Activated CD4-positive, alpha-beta memory T cell treated with anti-CD3 and anti-CD28 coated beads for 36 hours (primary cell): Measurements from ENCODE around the gene WDR90. TPM values are rescaled to one million over a fixed set of nuclear protein-coding genes. Genes with fewer than 3 reads are reported as not detected.

Experiments used
- CTCF ChIA-PET: fragments of 350-600 bp; sonication (Branson Sonifier 250); formaldehyde crosslinking; loops from one replicate; lab custom pipeline; 2021; ENCODE audit warnings: antibody characterized with exemption, inconsistent platforms; lab: Charles Lee
- POLR2A ChIA-PET: fragments of 350-600 bp; sonication (Branson Sonifier 250); formaldehyde crosslinking; loops from one replicate; lab custom pipeline; 2021; ENCODE audit warnings: antibody characterized with exemption; lab: Charles Lee
- DNase-seq: peaks from one replicate; pipeline ENCODE4 v3.0.0-alpha.2; 2020
- H3K27ac Mint-ChIP-seq: one replicate; pipeline ENCODE4 v1.8.0; 2021; ENCODE audit warnings: mixed read lengths
- H3K27me3 Mint-ChIP-seq: one replicate; pipeline ENCODE4 v1.8.0; 2021; ENCODE audit warnings: mixed read lengths
- H3K36me3 Mint-ChIP-seq: one replicate; pipeline ENCODE4 v1.8.0; 2021; ENCODE audit warnings: mixed read lengths
- H3K4me1 Mint-ChIP-seq: one replicate; pipeline ENCODE4 v1.8.0; 2021; ENCODE audit warnings: low read depth, mixed read lengths
- H3K4me3 Mint-ChIP-seq: one replicate; pipeline ENCODE4 v1.8.0; 2021; ENCODE audit warnings: mild to moderate bottlenecking, mixed read lengths
- H3K9me3 Mint-ChIP-seq: one replicate; pipeline ENCODE4 v1.8.0; 2021; ENCODE audit warnings: mixed read lengths
- intact Hi-C: fragments of 100-400 bp; cut with micrococcal nuclease; formaldehyde crosslinking; loops from one replicate; pipeline ENCODE4 v1.15.1; 2023
- total RNA-seq, 2 experiments: library from RNA; stranded (reverse); gene quantifications; one replicate each; pipeline ENCODE4 v1.2.3, GENCODE V29; 2021

Gene WDR90
- total RNA-seq, 2 experiments from 2014 or later = 52.8 to 58.2 TPM

- ChIA-PET POLR2A (interaction anchor here (0.7 to 2.2 kb wide), 9 partner anchors 11 to 673 kb away, joined by 3 to 16 read pairs (median 3); partner anchors contain the start of genes CAPN15 and WDR90), CTCF (interaction anchor here (0.8 to 2.0 kb wide), 7 partner anchors 12 to 210 kb away, joined by 3 to 13 read pairs (median 5); partner anchors contain the start of genes RAB11FIP3 and WDR90)
- Mint-ChIP-seq H3K9me3 (no peaks in the 10 kb centered on the region), H3K4me3 (peak overlapping the region; percentile 90), H3K27me3 (peaks cover 3% of the 10 kb centered on the region), H3K27ac (no peak overlapping the region), H3K4me1 (peaks cover 5% of the 10 kb centered on the region), H3K36me3 (peaks cover 4% of the 10 kb centered on the region)
- DNase-seq = peak; percentile 31
- intact Hi-C loops = loop anchor here (1.0 to 5.0 kb wide), 5 partner anchors 46 to 234 kb away; partner anchors contain the start of genes DECR2 and JMJD8
These were observed 13.5 kb upstream of the WDR90 start for GRCh38 chr16:635573-636205.

GRCh38 chr16:636206-637080 lies 12.7 kb upstream of the WDR90 start, which contains the start of gene METTL26:
TSS of gene METTL26 (minus strand) at chr16:636305. CDS start at chr16:636290, 15 bp downstream.
- Mint-ChIP-seq H3K27me3 (peaks cover 3% of the 10 kb centered on the region), H3K36me3 (peaks cover 4% of the 10 kb centered on the region), H3K27ac (peak within 1 kb of the TSS; percentile 89), H3K4me3 (peak within 1 kb of the TSS; percentile 90), H3K9me3 (no peaks in the 10 kb centered on the region), H3K4me1 (peaks cover 5% of the 10 kb centered on the region)
- intact Hi-C loops = loop anchor here (1.0 to 5.0 kb wide), 5 partner anchors 47 to 235 kb away; partner anchors contain the start of genes DECR2 and JMJD8
- ChIA-PET CTCF (interaction anchor here (0.8 to 2.0 kb wide), 8 partner anchors 12 to 211 kb away, joined by 3 to 13 read pairs (median 4); partner anchors contain the start of genes RAB11FIP3 and WDR90), POLR2A (interaction anchor here (0.7 to 2.2 kb wide), 10 partner anchors 12 to 672 kb away, joined by 3 to 16 read pairs (median 3); partner anchors contain the start of genes CAPN15 and WDR90)
- peak; percentile 96 for DNase-seq

DNA sequence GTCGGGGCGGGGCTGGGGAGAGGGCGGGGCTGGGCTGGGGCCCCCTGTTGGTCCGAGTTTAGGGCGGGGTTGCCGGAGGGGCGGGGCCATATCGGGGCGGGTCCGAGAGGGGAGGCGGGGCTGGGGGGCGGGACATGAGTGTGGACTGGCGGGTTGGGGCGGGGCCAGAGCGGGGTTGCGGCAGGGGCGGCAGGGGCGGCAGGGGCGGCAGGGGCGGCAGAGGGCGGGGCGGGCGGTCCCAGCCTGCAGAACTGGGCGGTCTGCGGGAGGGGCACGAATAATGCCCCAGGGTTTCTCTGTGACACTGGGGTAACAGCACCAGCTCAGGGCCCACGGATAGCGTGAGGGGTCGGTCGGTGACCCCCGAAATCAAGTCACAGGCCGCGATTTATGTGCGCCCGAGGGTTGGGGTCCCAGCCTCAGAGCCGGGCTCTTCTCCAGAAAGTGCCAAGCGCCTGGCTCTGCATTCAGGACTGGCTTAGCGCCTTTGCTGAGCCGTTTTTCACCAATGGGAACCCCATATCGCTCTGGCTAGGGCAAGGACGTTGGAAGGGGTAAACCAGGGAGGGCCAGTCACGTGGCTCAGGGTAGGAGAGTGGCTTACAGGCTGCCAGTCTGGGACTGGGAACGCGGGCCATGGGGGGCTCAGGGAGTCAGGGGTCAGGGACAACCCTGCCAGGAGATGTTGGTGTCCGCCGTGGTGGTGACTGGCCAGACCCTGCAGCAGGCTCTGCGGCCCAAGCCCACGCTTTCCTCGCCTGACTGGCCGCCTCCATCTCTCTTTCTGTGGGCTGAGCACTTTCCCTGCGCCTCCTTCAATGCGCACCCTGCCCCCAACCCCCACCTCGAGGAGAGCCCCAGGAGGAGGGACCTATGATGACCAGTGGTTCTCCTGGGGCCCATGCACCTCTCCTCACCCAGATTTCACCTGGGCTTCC lies 11.8 kb upstream of the WDR90 start:
- intact Hi-C loops = loop anchor here (2.0 to 5.0 kb wide), 2 partner anchors 47 to 100 kb away; partner anchors contain the start of gene JMJD8
- peak; percentile 93 for DNase-seq
- no peaks in the 10 kb centered on the region for H3K9me3 Mint-ChIP-seq
- peak overlapping the region; percentile 90 for H3K4me3 Mint-ChIP-seq
- H3K36me3 Mint-ChIP-seq = peaks cover 4% of the 10 kb centered on the region
- H3K27me3 Mint-ChIP-seq = peaks cover 3% of the 10 kb centered on the region
- H3K27ac Mint-ChIP-seq = peak overlapping the region; percentile 89
- H3K4me1 Mint-ChIP-seq = peaks cover 5% of the 10 kb centered on the region
- CTCF ChIA-PET = interaction anchor here (1.1 to 2.0 kb wide), 7 partner anchors 11 to 212 kb away, joined by 3 to 13 read pairs (median 5); partner anchors contain the start of genes RAB11FIP3 and WDR90
- POLR2A ChIA-PET = interaction anchor here (0.6 to 2.2 kb wide), 6 partner anchors 11 to 671 kb away, joined by 3 to 16 read pairs (median 3); partner anchors contain the start of genes RAB40C and WDR90

- POLR2A ChIA-PET = interaction anchor here (0.6 to 0.9 kb wide), 2 partner anchors 48 to 401 kb away, joined by 3 read pairs; partner anchors contain the start of gene RAB40C
- intact Hi-C loops = loop anchor here (5.0 kb wide), 1 partner anchor 99 kb away; no protein-coding TSS in a partner anchor
These were observed 11.1 kb upstream of the WDR90 start for GRCh38 chr16:638034-638543.

GRCh38 chr16:638836-639235 lies 10.3 kb upstream of the WDR90 start:
- Mint-ChIP-seq H3K27ac (no peak overlapping the region), H3K4me1 (peaks cover 10% of the 10 kb centered on the region), H3K9me3 (no peaks in the 10 kb centered on the region), H3K27me3 (peaks cover 3% of the 10 kb centered on the region), H3K36me3 (peaks cover 4% of the 10 kb centered on the region), H3K4me3 (no peak overlapping the region)
- ChIA-PET POLR2A (no interaction called here), CTCF (interaction anchor here (0.9 to 1.6 kb wide), 2 partner anchors 9 to 12 kb away, joined by 3 to 6 read pairs; no protein-coding TSS in a partner anchor)
- intact Hi-C loops = loop anchor here (5.0 kb wide), 1 partner anchor 98 kb away; no protein-coding TSS in a partner anchor
- no peak for DNase-seq

More at GRCh38 chr16:638034-638543, 11.1 kb upstream of the WDR90 start:
- peaks cover 7% of the 10 kb centered on the region for H3K4me1 Mint-ChIP-seq
- no peak overlapping the region for H3K27ac Mint-ChIP-seq
- H3K27me3 Mint-ChIP-seq = peaks cover 3% of the 10 kb centered on the region
- CTCF ChIA-PET = interaction anchor here (0.9 to 1.6 kb wide), 2 partner anchors 10 to 13 kb away, joined by 3 to 6 read pairs; no protein-coding TSS in a partner anchor
- no peak overlapping the region for H3K4me3 Mint-ChIP-seq
- H3K9me3 Mint-ChIP-seq = no peaks in the 10 kb centered on the region
- peaks cover 4% of the 10 kb centered on the region for H3K36me3 Mint-ChIP-seq
- DNase-seq = no peak

DNA sequence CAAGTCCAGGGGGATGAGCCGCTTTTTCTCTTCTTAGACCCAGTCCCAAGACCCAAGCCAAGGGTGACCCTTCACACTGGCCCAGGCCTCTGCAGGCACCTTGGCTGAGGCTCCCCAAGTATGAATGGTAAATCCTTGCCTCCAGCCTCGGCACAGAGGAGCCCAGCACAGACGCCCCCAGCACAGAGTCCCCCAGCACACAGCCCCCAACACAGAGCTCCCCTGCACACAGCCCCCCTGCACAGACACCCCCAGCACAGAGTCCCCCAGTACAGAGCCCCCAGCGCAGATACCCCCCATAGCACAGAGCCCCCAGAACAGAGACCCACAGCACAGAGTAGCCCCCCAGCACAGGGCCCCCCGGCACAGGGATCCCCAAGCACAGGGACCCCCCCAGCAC lies 8.6 kb upstream of the WDR90 start:
- POLR2A ChIA-PET = no interaction called here
- no peak overlapping the region for H3K27ac Mint-ChIP-seq
- peaks cover 3% of the 10 kb centered on the region for H3K27me3 Mint-ChIP-seq
- DNase-seq = no peak
- H3K4me1 Mint-ChIP-seq = peaks cover 11% of the 10 kb centered on the region
- H3K4me3 Mint-ChIP-seq = no peak overlapping the region
- CTCF ChIA-PET = interaction anchor here (1.3 kb wide), 1 partner anchor 8 kb away, joined by 3 read pairs; the partner anchor contains the start of gene WDR90
- H3K9me3 Mint-ChIP-seq = no peaks in the 10 kb centered on the region
- intact Hi-C loops = no loop called here
- peaks cover 4% of the 10 kb centered on the region for H3K36me3 Mint-ChIP-seq

DNA sequence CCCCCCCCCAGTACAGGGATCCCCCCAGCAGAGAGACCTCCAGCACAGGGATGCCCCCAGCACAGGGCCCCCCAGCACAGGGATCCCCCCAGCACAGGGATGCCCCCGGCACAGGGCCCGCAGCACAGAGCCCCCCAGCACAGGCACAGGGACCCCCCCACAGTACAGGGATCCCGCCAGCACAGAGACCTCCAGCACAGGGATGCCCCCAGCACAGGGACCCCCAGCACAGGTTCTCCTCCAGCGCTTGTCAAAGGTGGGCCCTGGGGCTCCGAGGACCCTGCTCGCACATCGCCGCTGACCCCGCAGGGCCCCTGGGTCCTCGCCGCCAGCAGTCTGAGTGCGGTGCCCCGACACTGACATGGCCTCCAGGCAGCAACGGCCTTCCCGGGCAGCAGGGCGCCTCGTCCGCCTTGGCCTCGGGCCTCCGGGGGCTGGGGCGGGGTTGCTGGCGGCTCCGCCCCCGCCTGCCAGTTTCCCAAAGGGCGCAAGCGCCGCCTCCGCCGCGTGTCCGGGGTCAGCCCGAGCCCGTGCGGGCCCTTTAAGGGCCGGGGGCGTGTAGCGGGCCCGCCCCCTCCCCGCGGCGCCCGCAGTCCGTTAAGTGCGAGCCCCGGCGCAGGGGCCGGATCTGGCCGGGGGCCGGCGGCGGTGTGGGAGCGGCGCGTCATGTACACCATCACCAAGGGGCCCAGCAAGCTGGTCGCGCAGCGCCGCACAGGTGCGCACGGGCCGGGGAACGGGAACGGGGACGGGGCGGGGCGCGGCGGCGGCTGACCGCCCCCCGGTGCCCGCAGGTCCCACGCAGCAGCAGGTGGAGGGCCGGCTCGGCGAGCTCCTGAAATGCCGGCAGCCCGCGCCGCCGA lies 7.6 kb upstream of the WDR90 start, which contains the start of gene MCRIP2:
Gene MCRIP2 (plus strand): TSS at position 503 of the 863 bp plus-strand sequence. CDS start 164 bp downstream, at position 667.
- peaks cover 3% of the 10 kb centered on the region for H3K27me3 Mint-ChIP-seq
- peaks cover 3% of the 10 kb centered on the region for H3K36me3 Mint-ChIP-seq
- no peak within 1 kb of the TSS for H3K27ac Mint-ChIP-seq
- POLR2A ChIA-PET = interaction anchor here (0.7 to 1.0 kb wide), 2 partner anchors 34 to 63 kb away, joined by 3 read pairs; partner anchors contain the start of gene RHBDL1
- peaks cover 11% of the 10 kb centered on the region for H3K4me1 Mint-ChIP-seq
- peak; percentile 82 for DNase-seq
- H3K9me3 Mint-ChIP-seq = no peaks in the 10 kb centered on the region
- intact Hi-C loops = no loop called here
- H3K4me3 Mint-ChIP-seq = peak within 1 kb of the TSS; percentile 73
- CTCF ChIA-PET = no interaction called here

- Mint-ChIP-seq H3K27ac (no peak overlapping the region), H3K9me3 (no peaks in the 10 kb centered on the region), H3K36me3 (no peaks in the 10 kb centered on the region), H3K27me3 (no peaks in the 10 kb centered on the region), H3K4me1 (peaks cover 15% of the 10 kb centered on the region), H3K4me3 (peak overlapping the region; percentile 73)
- DNase-seq = peak; percentile 49
- CTCF ChIA-PET = no interaction called here
- POLR2A ChIA-PET = interaction anchor here (0.7 to 1.0 kb wide), 2 partner anchors 33 to 63 kb away, joined by 3 read pairs; partner anchors contain the start of gene RHBDL1
- intact Hi-C loops = no loop called here
These were observed 6.7 kb upstream of the WDR90 start for GRCh38 chr16:642189-643049.

DNA sequence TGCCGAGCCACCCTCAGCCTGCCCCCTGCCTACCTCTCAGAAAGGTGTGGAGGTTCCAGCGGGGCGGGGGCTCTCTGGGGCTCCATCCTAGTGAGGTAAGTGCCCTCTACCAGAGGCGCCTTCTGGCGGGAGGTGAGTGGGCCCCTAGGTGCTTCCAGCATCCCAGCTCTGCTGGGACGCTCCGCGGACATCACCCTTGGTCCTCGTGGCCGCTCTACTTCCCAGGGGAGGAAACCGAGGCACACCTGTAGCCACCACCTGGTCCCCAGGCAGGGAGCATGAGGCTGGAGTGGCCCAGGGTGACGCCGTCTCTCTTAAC lies 6.2 kb upstream of the WDR90 start:
- POLR2A ChIA-PET = interaction anchor here (1.0 kb wide), 1 partner anchor 33 kb away, joined by 3 read pairs; the partner anchor contains the start of gene RHBDL1
- H3K27ac Mint-ChIP-seq = no peak overlapping the region

More for the DNA sequence above, 6.2 kb upstream of the WDR90 start:
- H3K27me3 Mint-ChIP-seq = no peaks in the 10 kb centered on the region
- no peaks in the 10 kb centered on the region for H3K36me3 Mint-ChIP-seq
- peak overlapping the region; percentile 73 for H3K4me3 Mint-ChIP-seq
- no peak for DNase-seq
- CTCF ChIA-PET = interaction anchor here (0.6 kb wide), 1 partner anchor 95 kb away, joined by 3 read pairs; no protein-coding TSS in a partner anchor
- no peaks in the 10 kb centered on the region for H3K9me3 Mint-ChIP-seq
- intact Hi-C loops = no loop called here
- peaks cover 15% of the 10 kb centered on the region for H3K4me1 Mint-ChIP-seq
